K562 (cell line): ENCODE data around the gene ACADVL. TPM values are rescaled to one million over a fixed set of nuclear protein-coding genes. Genes with fewer than 3 reads are reported as not detected.
A peak's percentile ranks its signal among the peaks of the same experiment; 100 is the strongest.

Source experiments
- ARHGAP35 ChIP-seq: fragments of 450-650 bp; IDR thresholded peaks from 2 replicates; pipeline ENCODE4 v1.6.1; 2018; ENCODE audit not compliant: partially characterized antibody
- CBX5 ChIP-seq: IDR thresholded peaks from 2 replicates; pipeline ENCODE4 v1.6.1; 2014; ENCODE audit warnings: low read depth, borderline replicate concordance
- EGR1 ChIP-seq: fragments of 450-650 bp; conservative IDR thresholded peaks from 2 replicates; pipeline ENCODE4 v1.6.1; 2017; ENCODE audit warnings: mild to moderate bottlenecking
- HDAC2 ChIP-seq: fragments of 450-650 bp; IDR thresholded peaks from 2 replicates; pipeline ENCODE4 v1.6.1; 2016; ENCODE audit warnings: mild to moderate bottlenecking
- HNRNPK ChIP-seq: fragments of 200-400 bp; formaldehyde crosslinking; IDR thresholded peaks from one replicate; pipeline ENCODE4 v1.6.1; 2018; ENCODE audit warnings: mild to moderate bottlenecking, low read depth, low read length; ENCODE audit not compliant: poor library complexity, severe bottlenecking
- HNRNPLL ChIP-seq: fragments of 200-400 bp; formaldehyde crosslinking; IDR thresholded peaks from 2 replicates; pipeline ENCODE4 v1.6.1; 2017; ENCODE audit warnings: low read length, low read depth, mild to moderate bottlenecking; ENCODE audit not compliant: poor library complexity, severe bottlenecking
- MBD2 ChIP-seq: sonication (generic); IDR thresholded peaks from 2 replicates; pipeline ENCODE4 v1.6.1; 2016; ENCODE audit warnings: low read depth, borderline replicate concordance
- MEIS2 ChIP-seq: fragments of 450-650 bp; IDR thresholded peaks from 2 replicates; pipeline ENCODE4 v1.6.1; 2014; ENCODE audit warnings: mild to moderate bottlenecking; ENCODE audit not compliant: partially characterized antibody
- MTA3 ChIP-seq: fragments of 450-650 bp; formaldehyde crosslinking; IDR thresholded peaks from 2 replicates; pipeline ENCODE4 v1.6.1; 2017; ENCODE audit warnings: mild to moderate bottlenecking, borderline replicate concordance
- NR2C2 ChIP-seq, 2 experiments: fragments of 200-800 bp in 1 of 2; sonication (Bioruptor generic) in 1 of 2; sonication (generic) in 1 of 2; formaldehyde crosslinking in 1 of 2; IDR thresholded peaks; 2 replicates each; pipeline versions ENCODE4 v1.6.1 to v1.8.0; 2016 to 2022; ENCODE audit warnings: mild to moderate bottlenecking in 1 of 2, missing compliant biosample characterization in 1 of 2, missing genetic modification characterization in 1 of 2, missing genetic modification reagents in 1 of 2
- NRF1 ChIP-seq, 2 experiments: fragments of 450-650 bp; IDR thresholded peaks in 1 of 2; conservative IDR thresholded peaks in 1 of 2; 2 replicates each; pipeline ENCODE4 v1.6.1; 2014; ENCODE audit warnings: mild to moderate bottlenecking in 2 of 2
- POLR2A ChIP-seq: fragments of 450-650 bp; conservative IDR thresholded peaks from 2 replicates; pipeline ENCODE4 v1.6.1; 2016
- PPARD ChIP-seq: fragments of 250-450 bp; sonication (Bioruptor Pico); IDR thresholded peaks from 2 replicates; pipeline ENCODE4 v1.8.0; 2022; ENCODE audit warnings: inconsistent platforms, mild to moderate bottlenecking, moderate library complexity
- SUPT5H ChIP-seq: fragments of 450-650 bp; IDR thresholded peaks from 2 replicates; pipeline ENCODE4 v1.6.1; 2016
- TAF1 ChIP-seq: IDR thresholded peaks from 2 replicates; pipeline ENCODE4 v1.6.1; 2011; ENCODE audit warnings: mild to moderate bottlenecking, low read length, moderate library complexity; ENCODE audit not compliant: insufficient read depth, control insufficient read depth, severe bottlenecking; ENCODE audit errors: extremely low read depth
- TAF7 ChIP-seq: fragments of 450-650 bp; IDR thresholded peaks from 2 replicates; pipeline ENCODE4 v1.6.1; 2016; ENCODE audit warnings: missing genetic modification characterization, missing compliant biosample characterization
- ZFX ChIP-seq: sonication (generic); formaldehyde crosslinking; IDR thresholded peaks from 2 replicates; pipeline ENCODE4 v1.8.0; 2022; ENCODE audit warnings: mild to moderate bottlenecking, missing genetic modification reagents, moderate library complexity
- polyA plus RNA-seq, 8 experiments: library from polyadenylated mRNA; depleted of rRNA in 4 of 8; stranded (reverse) in 5 of 8; unstranded in 3 of 8; fragments of >200 nt; fragmentation: Nextera tagmentation in 2 of 8; fragmentation: Illumina TruSeq in 1 of 8; extraction: Ambion mirVana in 2 of 8; extraction: Trizol in 1 of 8; gene quantifications; 2 replicates each; pipeline versions ENCODE4 v1.2.1 to v1.2.3, GENCODE V29; 2011 to 2014; ENCODE audit warnings: inconsistent platforms in 1 of 8, missing spikeins in 1 of 8
- total RNA-seq, 7 experiments: library from RNA; depleted of rRNA in 6 of 7; stranded (reverse); fragments of >200 nt in 6 of 7; fragmentation: Illumina TruSeq in 2 of 7; extraction: Trizol in 2 of 7; gene quantifications; 2 replicates each; pipeline versions ENCODE4 v1.2.1 to v1.2.3, GENCODE V29; 2011 to 2021; ENCODE audit warnings: low replicate concordance in 1 of 7
- TF ChIP-seq, protein P1 (sequence below): sonication (generic); formaldehyde crosslinking; IDR thresholded peaks from 2 replicates; pipeline ENCODE4 v1.8.0; 2022; ENCODE audit warnings: mild to moderate bottlenecking, missing genetic modification reagents
- TF ChIP-seq, protein P2 (sequence below): fragments of 450-650 bp; IDR thresholded peaks from 2 replicates; pipeline ENCODE4 v1.6.1; 2016; ENCODE audit warnings: low read depth, mild to moderate bottlenecking, moderate library complexity
- TF ChIP-seq, protein P3 (sequence below): fragments of 450-650 bp; IDR thresholded peaks from 2 replicates; pipeline ENCODE4 v1.6.1; 2016; ENCODE audit warnings: borderline replicate concordance
- TF ChIP-seq, protein P4 (sequence below), 3 experiments: fragments of 200-800 bp in 1 of 3; sonication (Bioruptor generic) in 1 of 3; sonication (generic) in 1 of 3; formaldehyde crosslinking in 1 of 3; IDR thresholded peaks; 2 replicates each; pipeline versions ENCODE4 v1.6.1 to v1.8.0; 2016 to 2022; ENCODE audit warnings: mild to moderate bottlenecking in 2 of 3, missing compliant biosample characterization in 2 of 3, missing genetic modification characterization in 2 of 3, missing genetic modification reagents in 1 of 3
- TF ChIP-seq, protein P5 (sequence below): fragments of 250-450 bp; sonication (Bioruptor Pico); IDR thresholded peaks from 2 replicates; pipeline ENCODE4 v1.8.0; 2022; ENCODE audit warnings: moderate library complexity, mild to moderate bottlenecking, inconsistent platforms

The ACADVL gene
- total and polyA plus RNA-seq, 9 of the 15 experiments (the other 6 are each of a cell fraction or from before 2014, with no cell fraction given) = 25.5 to 449 (median 214) TPM

DNA sequence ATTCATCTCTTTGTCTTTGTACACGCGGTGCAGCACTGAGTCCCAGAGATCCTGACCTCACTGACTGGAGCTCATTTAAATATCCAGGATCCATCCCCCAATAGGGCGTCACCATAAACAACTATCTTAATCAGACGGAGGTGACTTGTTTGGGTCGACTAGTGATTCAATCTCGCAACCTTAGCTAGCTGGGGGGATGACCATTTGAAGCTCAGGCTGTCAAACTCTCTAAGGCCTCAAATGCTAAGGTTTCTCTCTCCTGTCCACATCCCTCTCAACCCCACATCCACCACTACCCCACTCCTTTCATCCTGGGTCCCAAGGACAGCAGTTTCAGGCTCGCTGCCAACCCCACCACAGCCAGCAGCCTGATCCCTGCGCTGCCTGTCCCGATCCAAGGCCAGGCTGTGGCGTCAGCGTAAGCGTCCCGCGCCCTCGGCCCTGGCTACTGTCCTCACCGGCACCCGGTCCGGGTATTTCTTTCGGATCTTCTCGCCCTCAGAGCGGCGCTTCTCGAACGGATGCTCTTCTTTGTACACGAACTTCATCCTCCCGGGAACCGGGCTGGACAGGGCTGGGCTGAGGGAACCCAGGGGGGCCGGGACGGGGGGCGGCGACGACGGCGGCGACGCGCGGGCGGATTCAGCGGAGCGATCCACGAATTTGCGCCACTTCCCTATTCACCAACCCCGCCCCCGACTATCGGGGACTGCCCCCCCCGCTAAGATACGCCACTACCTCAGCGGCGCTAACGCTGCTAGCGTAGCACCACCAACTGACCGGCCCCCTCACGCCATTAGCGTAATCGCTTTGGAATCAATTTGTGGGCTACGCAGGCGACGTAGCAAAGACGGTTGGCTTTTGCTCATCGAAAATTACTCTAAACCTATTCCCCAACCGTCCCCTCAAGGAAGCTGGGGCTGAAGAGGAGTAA is 22.3 kb downstream of the ACADVL start, which contains the start of gene GABARAP (continued):
- TF ChIP-seq, protein P1, sequence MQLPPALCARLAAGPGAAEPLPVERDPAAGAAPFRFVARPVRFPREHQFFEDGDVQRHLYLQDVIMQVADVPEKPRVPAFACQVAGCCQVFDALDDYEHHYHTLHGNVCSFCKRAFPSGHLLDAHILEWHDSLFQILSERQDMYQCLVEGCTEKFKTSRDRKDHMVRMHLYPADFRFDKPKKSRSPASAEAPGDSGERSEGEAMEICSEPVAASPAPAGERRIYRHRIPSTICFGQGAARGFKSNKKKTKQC (CRISPR knock-in tag) = peak; percentile 70; the same call in 1 of the 2 replicates
- TF ChIP-seq MEIS2 (peak; percentile 20), ARHGAP35 (peak; percentile 87), MTA3 (peak; percentile 74; the same call in 1 of the 2 replicates), HNRNPK (peak; percentile 96), POLR2A (0 out of 2 replicates have a peak, but pooled peaks have one; percentile 10), ZFX (CRISPR knock-in tag) (peak; percentile 64), TAF7 (0 out of 2 replicates have a peak, but pooled peaks have one; percentile 47), TAF1 (peak; percentile 45), PPARD (no peak), CBX5 (no peak), HNRNPLL (peak; percentile 99), MBD2 (0 out of 2 replicates have a peak, but pooled peaks have one; percentile 12), NRF1 (conservative IDR thresholded peaks at IDR 0.05 in 1 of 2, IDR thresholded peaks at IDR 0.05 in 1 of 2) (peak; percentile 23 to 45; a peak in 2 of 4 replicates), SUPT5H (peak; percentile 17; the same call in 1 of the 2 replicates), EGR1 (peak; percentile 83), NR2C2 (CRISPR knock-in tag; IDR thresholded peaks at IDR 0.05) (peak; percentile 36; the same call in 1 of the 2 replicates), NR2C2 (tag; IDR thresholded peaks at IDR 0.05) (no peak), HDAC2 (no peak)
- TF ChIP-seq, protein P2, sequence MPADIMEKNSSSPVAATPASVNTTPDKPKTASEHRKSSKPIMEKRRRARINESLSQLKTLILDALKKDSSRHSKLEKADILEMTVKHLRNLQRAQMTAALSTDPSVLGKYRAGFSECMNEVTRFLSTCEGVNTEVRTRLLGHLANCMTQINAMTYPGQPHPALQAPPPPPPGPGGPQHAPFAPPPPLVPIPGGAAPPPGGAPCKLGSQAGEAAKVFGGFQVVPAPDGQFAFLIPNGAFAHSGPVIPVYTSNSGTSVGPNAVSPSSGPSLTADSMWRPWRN = no peak
- TF ChIP-seq, protein P3, sequence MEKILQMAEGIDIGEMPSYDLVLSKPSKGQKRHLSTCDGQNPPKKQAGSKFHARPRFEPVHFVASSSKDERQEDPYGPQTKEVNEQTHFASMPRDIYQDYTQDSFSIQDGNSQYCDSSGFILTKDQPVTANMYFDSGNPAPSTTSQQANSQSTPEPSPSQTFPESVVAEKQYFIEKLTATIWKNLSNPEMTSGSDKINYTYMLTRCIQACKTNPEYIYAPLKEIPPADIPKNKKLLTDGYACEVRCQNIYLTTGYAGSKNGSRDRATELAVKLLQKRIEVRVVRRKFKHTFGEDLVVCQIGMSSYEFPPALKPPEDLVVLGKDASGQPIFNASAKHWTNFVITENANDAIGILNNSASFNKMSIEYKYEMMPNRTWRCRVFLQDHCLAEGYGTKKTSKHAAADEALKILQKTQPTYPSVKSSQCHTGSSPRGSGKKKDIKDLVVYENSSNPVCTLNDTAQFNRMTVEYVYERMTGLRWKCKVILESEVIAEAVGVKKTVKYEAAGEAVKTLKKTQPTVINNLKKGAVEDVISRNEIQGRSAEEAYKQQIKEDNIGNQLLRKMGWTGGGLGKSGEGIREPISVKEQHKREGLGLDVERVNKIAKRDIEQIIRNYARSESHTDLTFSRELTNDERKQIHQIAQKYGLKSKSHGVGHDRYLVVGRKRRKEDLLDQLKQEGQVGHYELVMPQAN = peak; percentile 66
- TF ChIP-seq, protein P4, sequence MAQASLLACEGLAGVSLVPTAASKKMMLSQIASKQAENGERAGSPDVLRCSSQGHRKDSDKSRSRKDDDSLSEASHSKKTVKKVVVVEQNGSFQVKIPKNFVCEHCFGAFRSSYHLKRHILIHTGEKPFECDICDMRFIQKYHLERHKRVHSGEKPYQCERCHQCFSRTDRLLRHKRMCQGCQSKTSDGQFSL (CRISPR knock-in tag; IDR thresholded peaks at IDR 0.05) = peak; percentile 84
- TF ChIP-seq, protein P4 (tag; IDR thresholded peaks at IDR 0.05) = peak in 1 of 2 experiments; percentile 96; a peak in 2 of 4 replicates
- TF ChIP-seq, protein P5, sequence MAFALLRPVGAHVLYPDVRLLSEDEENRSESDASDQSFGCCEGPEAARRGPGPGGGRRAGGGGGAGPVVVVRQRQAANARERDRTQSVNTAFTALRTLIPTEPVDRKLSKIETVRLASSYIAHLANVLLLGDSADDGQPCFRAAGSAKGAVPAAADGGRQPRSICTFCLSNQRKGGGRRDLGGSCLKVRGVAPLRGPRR = no peak
